Ramos (cell line): ENCODE results near the gene CLIC6.
"Not testable (repeated sequence)": the region's sequence is repeated elsewhere in the genome, so short reads cannot be mapped to it uniquely, and the experiment has no call there.

Source experiments
- in situ Hi-C: fragments of 300-500 bp; cut with MboI; formaldehyde crosslinking; loops from one replicate; pipeline ENCODE4 v1.14.3; 2022; ENCODE audit warnings: low sequenced_read_pairs; ENCODE audit not compliant: unreplicated experiment

The CLIC6 gene

GRCh38 chr21:34650861-34651431, 17.8 kb upstream of the CLIC6 start:
- in situ Hi-C loops, result no loop called here

DNA sequence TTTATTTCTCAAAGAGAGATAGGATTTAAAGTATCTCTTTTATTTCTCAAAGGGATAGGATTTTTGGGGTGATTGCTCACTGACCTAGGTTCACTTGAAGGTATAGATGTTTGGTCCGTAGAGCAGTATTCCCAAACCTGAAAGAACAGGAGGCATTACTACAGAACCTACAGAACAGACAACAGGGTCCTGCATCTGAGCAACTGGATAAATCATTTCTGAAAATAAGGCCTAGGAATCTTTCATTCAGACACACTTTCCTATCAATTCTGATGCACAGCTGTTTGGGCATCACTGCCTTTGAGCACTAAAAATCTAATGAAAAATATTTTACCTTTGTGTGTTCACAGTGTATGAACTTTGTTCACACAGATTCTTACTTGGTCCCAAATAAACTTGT, 17.2 kb upstream of the CLIC6 start:
- in situ Hi-C loops, result no loop called here

DNA sequence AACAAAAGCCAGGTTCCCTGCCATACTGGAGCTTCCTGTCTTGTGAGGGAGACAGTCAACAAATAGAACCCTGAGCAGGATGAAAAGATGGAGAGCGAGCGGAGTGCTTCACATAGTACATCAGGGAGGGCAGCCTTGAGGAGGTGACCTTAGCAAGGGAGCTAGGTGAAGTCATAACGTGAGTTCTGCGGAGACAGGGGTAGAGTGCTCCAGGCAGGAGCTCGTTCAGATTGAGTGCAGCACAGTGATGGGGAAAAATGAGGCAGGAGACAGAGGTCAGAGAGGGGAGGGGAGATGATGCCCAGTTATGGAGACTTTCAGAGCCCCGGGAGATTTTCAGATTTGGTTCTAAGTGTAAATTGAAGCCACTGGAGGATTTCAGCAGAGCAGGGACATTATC, 15.3 kb upstream of the CLIC6 start:
- in situ Hi-C loops, result no loop called here

GRCh38 chr21:34661848-34662247, 6.9 kb upstream of the CLIC6 start:
- in situ Hi-C loops, result no loop called here

DNA sequence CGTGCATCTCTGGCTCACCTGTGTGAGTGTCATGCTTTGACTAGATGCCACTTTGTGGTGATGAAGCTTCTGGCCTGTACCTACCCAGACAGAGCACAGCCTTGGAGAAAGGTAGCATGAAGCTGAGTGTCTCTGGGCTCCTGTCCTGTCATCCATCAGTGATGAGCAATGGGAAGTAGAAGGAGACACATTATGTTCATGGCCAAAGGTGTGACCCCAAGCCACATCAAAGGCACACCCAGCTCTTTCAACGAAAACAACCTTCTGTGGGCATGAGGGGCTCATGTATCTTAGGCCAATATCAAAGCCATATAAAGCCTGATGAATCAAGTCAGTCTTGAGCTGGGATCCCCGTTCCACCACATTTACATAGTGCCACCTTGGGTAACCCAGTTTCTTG, 1.0 kb upstream of the CLIC6 start:
- in situ Hi-C loops, result no loop called here

- in situ Hi-C loops, result no loop called here
These were observed 520 bp downstream of the CLIC6 start for GRCh38 chr21:34669149-34669879.

DNA sequence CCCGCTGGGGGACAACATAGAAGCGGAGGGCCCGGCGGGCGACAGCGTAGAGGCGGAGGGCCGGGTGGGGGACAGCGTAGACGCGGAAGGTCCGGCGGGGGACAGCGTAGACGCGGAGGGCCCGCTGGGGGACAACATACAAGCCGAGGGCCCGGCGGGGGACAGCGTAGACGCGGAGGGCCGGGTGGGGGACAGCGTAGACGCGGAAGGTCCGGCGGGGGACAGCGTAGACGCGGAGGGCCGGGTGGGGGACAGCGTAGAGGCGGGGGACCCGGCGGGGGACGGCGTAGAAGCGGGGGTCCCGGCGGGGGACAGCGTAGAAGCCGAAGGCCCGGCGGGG, 1.1 kb downstream of the CLIC6 start:
- in situ Hi-C loops, result not testable (repeated sequence)

- in situ Hi-C loops, result no loop called here
These were observed 1.6 kb downstream of the CLIC6 start for GRCh38 chr21:34670220-34670961.

GRCh38 chr21:34670962-34671348, 2.2 kb downstream of the CLIC6 start:
- in situ Hi-C loops, result no loop called here

GRCh38 chr21:34671462-34671861, 2.7 kb downstream of the CLIC6 start:
- in situ Hi-C loops, result no loop called here

DNA sequence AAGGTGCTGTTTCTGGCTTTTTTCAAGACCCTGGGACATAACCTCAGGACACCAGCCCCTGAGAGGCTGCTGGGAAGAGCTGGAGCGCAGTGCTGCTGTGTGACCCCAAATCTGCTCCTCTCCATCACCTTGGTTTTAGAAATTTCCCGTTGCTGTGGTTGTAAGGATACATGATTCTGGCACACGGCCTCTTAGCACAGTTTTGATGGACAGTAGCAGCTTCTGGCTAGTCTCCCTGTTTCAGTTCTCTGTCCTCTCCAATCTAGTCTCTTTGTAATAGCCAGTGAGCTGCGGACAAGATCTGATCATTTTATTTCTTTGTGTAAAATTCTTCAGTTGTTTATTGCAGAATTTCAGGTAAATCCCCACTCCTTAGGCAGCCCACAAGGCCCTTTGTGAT, 3.1 kb downstream of the CLIC6 start:
- in situ Hi-C loops, result no loop called here

DNA sequence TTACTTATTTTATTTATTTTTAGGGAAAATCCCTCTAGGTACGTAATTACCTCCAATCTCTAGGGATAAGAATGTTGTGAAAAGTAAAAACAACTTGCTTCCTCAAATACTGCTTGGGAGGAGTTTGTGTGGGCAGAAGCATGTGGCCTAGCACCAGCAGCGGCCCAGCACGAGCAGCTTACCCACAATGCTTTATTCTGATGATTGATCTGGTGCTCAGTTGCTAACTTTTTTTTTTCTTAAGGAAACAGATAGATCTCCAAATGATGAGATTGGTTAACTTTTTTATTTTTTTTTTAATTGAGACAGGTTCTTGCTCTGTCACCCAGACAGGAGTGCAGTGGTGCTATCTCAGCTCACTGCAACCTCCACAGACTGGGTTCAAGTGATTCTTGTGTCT, 4.2 kb downstream of the CLIC6 start:
- in situ Hi-C loops, result no loop called here

DNA sequence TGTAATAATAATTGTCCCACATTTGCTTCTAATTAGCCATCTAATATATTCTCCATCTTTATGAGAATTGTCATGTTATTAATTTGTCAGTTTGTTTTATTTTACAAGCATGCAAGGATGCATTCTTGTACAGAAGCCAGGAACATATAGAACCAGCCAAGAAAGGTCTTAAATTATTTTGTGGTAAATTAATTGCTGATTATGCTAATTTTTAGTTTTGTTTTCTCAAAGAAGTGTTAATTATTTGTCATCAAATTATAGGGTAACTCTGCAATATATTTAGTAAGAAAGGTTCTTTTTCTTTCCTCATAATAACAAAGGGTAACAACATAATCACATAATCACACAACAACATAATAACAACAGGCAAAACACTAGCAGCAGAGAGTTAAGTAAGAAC, 5.7 kb downstream of the CLIC6 start:
- in situ Hi-C loops, result no loop called here

DNA sequence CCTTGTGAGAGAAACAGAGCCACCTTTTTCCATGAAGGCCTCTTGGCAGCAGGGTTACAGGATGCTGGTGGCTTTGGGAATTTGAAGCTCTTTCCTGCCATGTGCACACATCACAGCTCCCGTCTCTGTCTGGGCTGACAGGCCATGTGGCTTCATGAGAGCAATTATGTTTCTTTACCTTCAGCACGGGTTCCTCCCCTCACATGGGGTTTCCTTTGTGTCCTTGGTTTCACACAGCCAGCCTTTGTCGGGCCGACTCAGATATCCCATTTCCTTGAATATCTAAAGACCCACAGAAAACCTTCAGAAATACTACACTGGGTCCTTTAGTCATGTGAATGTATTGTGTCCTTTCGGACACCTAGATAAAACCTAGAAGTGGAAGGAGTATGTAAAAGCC, 7.1 kb downstream of the CLIC6 start:
- in situ Hi-C loops, result no loop called here

GRCh38 chr21:34679051-34679450, 10.3 kb downstream of the CLIC6 start:
- in situ Hi-C loops, result no loop called here

DNA sequence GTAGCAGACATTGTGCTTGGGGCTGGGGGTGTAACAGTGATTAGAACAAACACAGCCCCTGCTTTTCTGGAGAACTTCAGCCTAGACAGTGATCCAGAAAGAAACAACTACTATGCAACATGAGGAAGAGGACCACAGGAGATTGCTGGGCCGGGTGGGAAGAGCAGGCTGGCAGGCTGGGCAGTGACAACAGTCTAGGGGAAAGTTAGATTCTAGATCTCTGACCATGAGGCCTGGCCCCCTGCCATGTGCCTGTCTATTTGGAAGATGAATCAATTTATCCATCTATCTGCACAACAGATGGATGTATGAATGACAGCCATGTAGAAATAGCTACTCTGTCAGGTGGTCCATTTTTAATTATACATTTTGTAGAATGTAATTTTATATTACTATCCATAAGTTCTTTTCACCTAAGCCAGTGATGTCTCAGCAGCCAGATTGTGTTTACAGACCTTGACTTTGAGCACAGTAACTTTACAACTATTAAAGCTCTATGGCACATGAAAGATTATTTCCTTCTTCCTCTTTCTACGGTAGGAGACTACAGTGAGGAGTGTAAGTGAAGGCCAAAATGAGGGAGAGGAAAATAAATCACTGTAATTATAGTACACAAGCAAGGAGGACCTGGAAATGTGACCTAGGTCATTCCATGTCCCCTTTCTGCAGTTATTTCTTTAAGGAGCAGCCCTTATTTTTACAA, 15.5 kb downstream of the CLIC6 start:
- in situ Hi-C loops, result loop anchor here (10.0 kb wide), 1 partner anchor 1340 kb away; no protein-coding TSS in a partner anchor

DNA sequence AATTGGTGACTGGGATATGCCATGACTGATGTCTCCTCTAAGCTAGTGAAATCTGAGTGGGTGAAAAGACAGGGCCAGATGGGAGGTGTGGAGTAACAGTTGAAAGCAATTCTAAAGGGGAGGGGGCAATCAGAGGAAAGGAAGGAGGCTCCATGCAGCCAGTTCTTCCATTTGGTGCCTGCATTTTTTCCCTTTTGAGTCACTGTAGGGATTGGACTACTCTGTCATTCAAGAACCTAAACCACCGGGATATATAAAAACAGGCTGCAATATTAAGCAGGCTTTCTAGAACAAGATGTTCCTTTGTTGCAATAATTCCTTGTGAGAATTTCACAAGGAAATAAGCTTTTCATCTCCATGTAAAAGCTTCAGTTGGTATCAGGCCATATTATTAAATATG, 18.3 kb downstream of the CLIC6 start:
- in situ Hi-C loops, result loop anchor here (10.0 kb wide), 1 partner anchor 1338 kb away; no protein-coding TSS in a partner anchor

DNA sequence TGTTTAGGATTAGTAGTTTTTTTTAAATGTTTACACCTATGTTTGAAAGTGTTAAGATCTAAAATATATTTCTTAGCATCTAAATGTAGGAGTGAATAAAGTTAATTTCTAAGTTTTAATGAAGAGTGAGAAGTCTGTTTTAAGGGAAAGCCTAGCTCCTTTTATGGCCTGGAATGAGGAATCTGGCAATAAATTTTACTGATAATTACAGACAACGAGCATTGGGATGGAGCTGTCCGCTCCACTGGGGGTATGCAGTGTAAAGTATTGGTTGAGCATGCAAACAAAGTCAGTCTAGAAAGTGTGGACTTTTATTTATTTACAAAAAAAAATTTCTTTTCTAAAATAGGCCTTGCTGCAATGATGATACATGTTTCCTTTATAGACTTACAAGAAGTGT, 19.0 kb downstream of the CLIC6 start:
- in situ Hi-C loops, result loop anchor here (10.0 kb wide), 1 partner anchor 1337 kb away; no protein-coding TSS in a partner anchor

DNA sequence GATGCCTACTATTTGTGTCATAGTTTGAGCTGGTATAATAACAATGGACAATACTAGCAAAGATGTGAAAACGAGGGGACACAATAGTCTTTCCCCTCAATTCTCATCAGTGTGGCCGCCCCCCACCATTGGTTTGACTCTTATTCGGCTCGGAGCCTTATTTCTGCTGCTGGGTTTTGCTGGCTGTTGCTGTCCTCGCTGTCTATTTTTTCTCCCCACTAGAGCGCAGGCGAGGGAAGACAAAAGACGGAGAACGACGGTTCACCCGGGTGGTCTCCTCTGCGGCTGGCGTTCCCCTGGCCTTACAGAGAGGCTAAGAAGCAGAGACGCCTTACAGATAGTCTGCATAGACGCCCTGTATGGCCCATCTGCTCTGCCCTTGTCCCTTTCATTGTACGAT, 19.4 kb downstream of the CLIC6 start:
- in situ Hi-C loops, result loop anchor here (10.0 kb wide), 1 partner anchor 1337 kb away; no protein-coding TSS in a partner anchor

DNA sequence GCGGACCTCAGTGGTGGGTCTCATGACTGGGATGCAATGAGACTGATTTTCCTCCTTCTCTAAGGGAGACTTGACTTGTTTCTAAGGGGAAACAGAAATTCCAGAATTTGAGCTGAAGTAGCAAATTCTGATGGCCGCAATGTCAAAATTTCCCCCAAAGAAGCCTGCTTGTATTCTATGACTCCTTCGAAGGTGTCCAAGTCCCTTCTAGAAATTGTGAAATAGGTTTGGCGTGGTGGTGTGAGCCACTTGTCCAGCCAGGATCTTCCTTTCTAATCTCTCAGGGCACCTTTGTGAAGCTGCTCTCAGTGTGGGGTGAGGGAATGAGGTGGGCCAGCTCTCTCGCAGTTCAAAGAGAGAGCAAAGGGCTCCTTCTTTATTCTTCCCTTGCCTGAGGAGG, 19.9 kb downstream of the CLIC6 start:
- in situ Hi-C loops, result loop anchor here (10.0 kb wide), 1 partner anchor 1336 kb away; no protein-coding TSS in a partner anchor
